ENCODE results near the gene IREB2. TPM values are rescaled to one million over a fixed set of nuclear protein-coding genes. Genes with fewer than 3 reads are reported as not detected.

IREB2 gene
- total and polyA plus RNA-seq, 12 donors = 11.8 to 148 (median 86.7) TPM

DNA sequence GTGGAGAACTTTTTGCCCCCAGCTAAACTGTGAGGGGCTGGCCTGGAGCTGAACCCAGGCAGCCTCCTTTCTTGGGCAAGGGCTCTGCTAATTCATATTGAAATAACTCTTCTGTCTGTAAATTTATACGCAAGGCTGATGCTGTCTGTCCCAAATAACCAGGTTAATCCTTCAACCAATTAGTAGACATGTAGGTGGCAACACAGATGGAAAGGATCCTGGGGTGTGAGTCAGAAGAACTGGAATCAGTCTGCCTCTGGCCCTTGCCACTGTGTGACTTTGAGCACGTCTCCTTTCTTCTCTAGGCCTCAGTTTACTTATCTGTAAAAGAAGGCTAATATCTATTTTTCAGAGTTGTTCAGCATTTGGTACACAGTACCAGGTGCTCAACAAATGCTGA lies 48.3 kb upstream of the IREB2 start:
- 77 to 97% (median 89%) methylated on average over 2 of the region's 2 CpGs for WGBS, 4 donors
- TF ChIP-seq POLR2A (IDR thresholded peaks at IDR 0.05) = no peak
- TF ChIP-seq, protein P1, sequence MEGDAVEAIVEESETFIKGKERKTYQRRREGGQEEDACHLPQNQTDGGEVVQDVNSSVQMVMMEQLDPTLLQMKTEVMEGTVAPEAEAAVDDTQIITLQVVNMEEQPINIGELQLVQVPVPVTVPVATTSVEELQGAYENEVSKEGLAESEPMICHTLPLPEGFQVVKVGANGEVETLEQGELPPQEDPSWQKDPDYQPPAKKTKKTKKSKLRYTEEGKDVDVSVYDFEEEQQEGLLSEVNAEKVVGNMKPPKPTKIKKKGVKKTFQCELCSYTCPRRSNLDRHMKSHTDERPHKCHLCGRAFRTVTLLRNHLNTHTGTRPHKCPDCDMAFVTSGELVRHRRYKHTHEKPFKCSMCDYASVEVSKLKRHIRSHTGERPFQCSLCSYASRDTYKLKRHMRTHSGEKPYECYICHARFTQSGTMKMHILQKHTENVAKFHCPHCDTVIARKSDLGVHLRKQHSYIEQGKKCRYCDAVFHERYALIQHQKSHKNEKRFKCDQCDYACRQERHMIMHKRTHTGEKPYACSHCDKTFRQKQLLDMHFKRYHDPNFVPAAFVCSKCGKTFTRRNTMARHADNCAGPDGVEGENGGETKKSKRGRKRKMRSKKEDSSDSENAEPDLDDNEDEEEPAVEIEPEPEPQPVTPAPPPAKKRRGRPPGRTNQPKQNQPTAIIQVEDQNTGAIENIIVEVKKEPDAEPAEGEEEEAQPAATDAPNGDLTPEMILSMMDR (IDR thresholded peaks at IDR 0.05) = no peak

DNA sequence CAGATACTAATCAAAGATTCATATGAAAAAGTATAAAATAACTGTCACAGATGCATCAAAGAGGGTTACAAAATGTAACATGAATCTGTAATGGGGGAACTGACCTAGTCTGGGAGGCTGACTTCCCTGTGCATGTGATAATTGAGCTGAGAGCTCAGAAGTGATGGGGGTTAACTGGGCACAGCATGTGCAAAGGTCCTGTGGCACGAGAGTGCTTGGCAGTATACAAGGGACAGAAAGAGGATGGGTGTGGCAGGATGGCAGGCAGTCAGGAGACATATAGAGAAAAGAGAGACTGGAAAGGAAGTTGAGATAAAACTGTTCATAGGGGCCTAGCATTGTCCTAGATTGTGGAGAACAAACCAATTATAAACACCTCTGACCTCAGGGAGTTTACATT lies 47.8 kb upstream of the IREB2 start:
- TF ChIP-seq POLR2A (IDR thresholded peaks at IDR 0.05) = no peak
- TF ChIP-seq, protein P1 (IDR thresholded peaks at IDR 0.05) = no peak
- no peak for DNase-seq
- 77 to 85% (median 79%) methylated on average over 1 of the region's 1 CpG for WGBS, 4 donors
- intact Hi-C loops (cut with DNase I) = no loop called here
- H3K27me3 ChIP-seq = peaks cover 13% of the 10 kb centered on the region
- no peak overlapping the region for H3K4me3 ChIP-seq
- no peaks in the 10 kb centered on the region for H3K4me1 ChIP-seq (replicated peaks in 1 of 2)
- no peaks in the 10 kb centered on the region for H3K9me3 ChIP-seq (replicated peaks in 1 of 3)
- no peak overlapping the region for H3K27ac ChIP-seq
- no peaks in the 10 kb centered on the region for H3K36me3 ChIP-seq (replicated peaks in 1 of 2)

More for the DNA sequence above, 48.3 kb upstream of the IREB2 start:
- no peaks in the 10 kb centered on the region for H3K36me3 ChIP-seq (replicated peaks in 1 of 2)
- no peak overlapping the region for H3K27ac ChIP-seq
- peaks cover 13% of the 10 kb centered on the region for H3K27me3 ChIP-seq
- DNase-seq = no peak
- H3K4me3 ChIP-seq = no peak overlapping the region
- H3K9me3 ChIP-seq (replicated peaks in 1 of 3) = no peaks in the 10 kb centered on the region
- intact Hi-C loops (cut with DNase I) = no loop called here
- H3K4me1 ChIP-seq (replicated peaks in 1 of 2) = no peaks in the 10 kb centered on the region

- DNase-seq = no peak
- 67 to 83% (median 80%) methylated on average over 3 of the region's 3 CpGs for WGBS, 4 donors
- intact Hi-C loops (cut with DNase I) = no loop called here
These were observed 47.2 kb upstream of the IREB2 start for GRCh38 chr15:78390826-78391225.

DNA sequence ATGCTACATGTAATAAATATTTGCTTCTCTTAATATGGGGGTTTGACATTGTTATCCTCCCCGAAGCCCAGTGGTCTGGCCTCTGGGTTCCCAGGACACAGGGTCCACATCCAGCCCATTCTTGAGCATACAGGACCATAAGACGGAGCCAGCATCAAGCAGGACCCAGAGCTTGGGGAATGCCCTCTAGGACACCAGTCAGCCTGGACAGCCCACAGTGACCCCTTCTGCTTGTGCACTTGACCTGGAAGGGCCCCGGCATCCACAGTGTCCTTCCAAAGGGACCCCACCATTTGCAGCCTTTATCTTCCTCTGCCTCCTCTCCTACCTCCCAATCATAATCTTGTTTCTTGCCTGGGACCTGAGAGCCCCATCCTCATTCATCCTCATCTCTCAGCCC lies 46.2 kb upstream of the IREB2 start:
- WGBS, 4 donors = 75 to 93% (median 89%) methylated on average over 2 to 3 of the region's 3 CpGs
- Histone ChIP-seq H3K9me3 (replicated peaks in 1 of 3) (no peaks in the 10 kb centered on the region), H3K27me3 (peaks cover 2% of the 10 kb centered on the region), H3K27ac (no peak overlapping the region), H3K36me3 (replicated peaks in 1 of 2) (no peaks in the 10 kb centered on the region), H3K4me3 (no peak overlapping the region), H3K4me1 (replicated peaks in 1 of 2) (peaks cover 0 to 2% of the 10 kb centered on the region in 2 donors)
- TF ChIP-seq, protein P1 (IDR thresholded peaks at IDR 0.05) = no peak
- no peak for TF ChIP-seq POLR2A (IDR thresholded peaks at IDR 0.05)
- intact Hi-C loops (cut with DNase I) = no loop called here
- no peak for DNase-seq

More at GRCh38 chr15:78390826-78391225, 47.2 kb upstream of the IREB2 start:
- Histone ChIP-seq H3K4me3 (no peak overlapping the region), H3K36me3 (replicated peaks in 1 of 2) (no peaks in the 10 kb centered on the region), H3K9me3 (replicated peaks in 1 of 3) (no peaks in the 10 kb centered on the region), H3K27me3 (peaks cover 11% of the 10 kb centered on the region), H3K4me1 (replicated peaks in 1 of 2) (no peaks in the 10 kb centered on the region), H3K27ac (no peak overlapping the region)
- TF ChIP-seq POLR2A (IDR thresholded peaks at IDR 0.05) = no peak
- TF ChIP-seq, protein P1 (IDR thresholded peaks at IDR 0.05) = no peak

Data from adrenal gland (tissue), 12 donors.